ENCODE measurements around the gene CYP1A2. TPM values are rescaled to one million over a fixed set of nuclear protein-coding genes. Genes with fewer than 3 reads are reported as not detected.
A peak's percentile ranks its signal among the peaks of the same experiment; 100 is the strongest.

CYP1A2 gene
- polyA plus RNA-seq, 1 donor, result not detected

DNA sequence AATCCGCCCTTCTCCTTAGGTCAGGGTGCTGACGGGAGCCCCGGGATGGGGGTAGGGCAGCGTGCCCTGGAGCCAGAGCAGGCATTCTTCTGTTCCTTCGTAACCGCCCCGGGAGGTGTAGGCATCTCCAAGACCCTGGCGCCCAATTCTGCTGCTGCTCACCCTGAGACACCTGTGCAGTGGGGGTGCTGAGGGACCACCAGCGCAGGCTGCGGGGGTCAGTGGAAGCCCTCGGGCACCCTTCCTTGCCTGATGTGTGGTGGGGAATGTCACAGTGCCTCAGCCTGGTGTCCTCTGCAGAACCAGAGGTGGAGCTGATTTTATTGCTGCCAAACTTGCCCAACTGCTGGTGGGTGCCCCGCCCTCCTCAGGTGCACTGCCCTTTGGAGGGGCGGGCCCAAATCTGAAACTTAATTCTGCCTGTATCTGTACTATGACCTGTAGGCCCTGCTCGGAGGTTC lies 40.6 kb downstream of the CYP1A2 start:
- WGBS (ENCODE audit: insufficient coverage, low lambda C conversion rate), result no CpG with 5 or more reads among the region's 14 CpGs
- Histone ChIP-seq H3K9me3 (ENCODE audit: control insufficient read depth, low read depth, low read length) (no peaks in the 10 kb centered on the region), H3K27me3 (ENCODE audit: control insufficient read depth, insufficient read depth, low read length) (no peaks in the 10 kb centered on the region), H3K36me3 (ENCODE audit: control insufficient read depth, insufficient read depth, low read length) (peaks cover 22% of the 10 kb centered on the region), H3K4me1 (ENCODE audit: control insufficient read depth, insufficient read depth, low read length) (peaks cover 79% of the 10 kb centered on the region), H3K4me3 (ENCODE audit: low read length) (no peak overlapping the region), H3K27ac (ENCODE audit: low read length) (peak overlapping the region; percentile 85)
- DNase-seq, result peak; percentile 83 to 92

DNA sequence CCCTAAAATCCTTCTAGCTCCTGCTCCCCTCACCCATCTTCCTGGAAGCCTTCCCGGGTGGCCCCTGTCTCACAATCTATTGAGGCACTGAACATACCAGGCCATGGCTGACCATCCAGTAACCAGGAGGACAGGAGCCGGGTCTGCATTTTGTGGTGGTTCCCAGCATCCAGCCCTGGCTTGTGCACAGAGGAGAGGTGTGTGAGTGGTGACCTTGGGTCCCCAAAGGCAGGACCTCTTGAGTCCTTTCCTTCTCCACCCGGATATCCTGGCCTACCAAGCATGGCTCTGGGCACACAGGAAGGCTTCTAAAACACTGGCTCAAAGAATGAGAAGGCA lies 41.1 kb downstream of the CYP1A2 start:
- Histone ChIP-seq H3K27me3 (ENCODE audit: control insufficient read depth, insufficient read depth, low read length) (no peaks in the 10 kb centered on the region), H3K36me3 (ENCODE audit: control insufficient read depth, insufficient read depth, low read length) (peaks cover 19% of the 10 kb centered on the region), H3K4me1 (ENCODE audit: control insufficient read depth, insufficient read depth, low read length) (peaks cover 76% of the 10 kb centered on the region), H3K9me3 (ENCODE audit: control insufficient read depth, low read depth, low read length) (no peaks in the 10 kb centered on the region), H3K27ac (ENCODE audit: low read length) (peak overlapping the region; percentile 85), H3K4me3 (ENCODE audit: low read length) (peak overlapping the region; percentile 7)
- WGBS (ENCODE audit: insufficient coverage, low lambda C conversion rate), result no CpG with 5 or more reads among the region's 3 CpGs
- no peak for DNase-seq

DNA sequence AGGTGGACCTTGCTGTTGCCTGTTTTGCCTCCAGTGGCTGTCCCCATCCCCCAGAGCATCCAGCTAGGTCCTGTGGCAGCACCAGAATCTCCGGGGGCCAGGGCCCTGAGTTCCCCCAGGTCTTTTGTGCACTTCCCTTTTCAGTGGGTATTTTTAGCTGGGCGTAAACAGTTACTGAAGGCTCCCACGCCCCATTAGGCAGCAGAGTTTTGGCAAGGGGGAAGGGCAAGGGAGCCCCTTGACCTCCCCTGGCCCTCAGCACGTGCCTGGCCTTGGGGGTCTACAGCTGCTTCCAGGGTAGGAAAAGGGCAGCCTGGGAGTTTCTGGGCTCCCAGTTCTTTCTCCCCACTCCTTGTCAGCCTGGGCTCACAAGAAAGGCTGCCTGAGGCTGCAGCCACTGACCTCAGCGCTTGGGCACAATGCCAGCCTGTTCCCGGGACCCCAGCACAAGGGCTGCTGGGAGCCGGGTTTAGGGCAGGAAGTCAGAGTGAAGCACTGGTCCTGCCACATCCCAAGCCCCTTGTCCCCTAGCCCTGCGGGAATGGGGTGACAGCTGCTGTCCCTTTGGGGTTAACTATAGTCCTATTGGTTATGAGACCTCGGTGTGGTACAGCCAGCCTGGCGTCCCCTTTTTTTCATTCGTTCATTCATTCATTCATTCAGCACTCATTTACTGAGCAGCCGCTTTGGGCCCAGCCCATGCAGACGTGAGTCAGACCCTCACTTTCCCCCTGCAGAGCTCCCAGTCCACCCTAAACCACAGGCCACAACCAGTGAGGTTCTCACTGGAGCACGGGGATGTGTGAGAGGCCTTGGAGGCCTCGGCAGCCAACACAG lies 41.7 kb downstream of the CYP1A2 start:
- H3K27me3 ChIP-seq (ENCODE audit: control insufficient read depth, insufficient read depth, low read length), result no peaks in the 10 kb centered on the region
- DNase-seq, result peak in 1 of 2 donors; percentile 57
- no CpG with 5 or more reads among the region's 15 CpGs for WGBS (ENCODE audit: insufficient coverage, low lambda C conversion rate)
- peak overlapping the region; percentile 7 for H3K4me3 ChIP-seq (ENCODE audit: low read length)
- H3K36me3 ChIP-seq (ENCODE audit: control insufficient read depth, insufficient read depth, low read length), result peaks cover 18% of the 10 kb centered on the region
- no peaks in the 10 kb centered on the region for H3K9me3 ChIP-seq (ENCODE audit: control insufficient read depth, low read depth, low read length)
- peak overlapping the region; percentile 85 for H3K27ac ChIP-seq (ENCODE audit: low read length)
- H3K4me1 ChIP-seq (ENCODE audit: control insufficient read depth, insufficient read depth, low read length), result peaks cover 76% of the 10 kb centered on the region

DNA sequence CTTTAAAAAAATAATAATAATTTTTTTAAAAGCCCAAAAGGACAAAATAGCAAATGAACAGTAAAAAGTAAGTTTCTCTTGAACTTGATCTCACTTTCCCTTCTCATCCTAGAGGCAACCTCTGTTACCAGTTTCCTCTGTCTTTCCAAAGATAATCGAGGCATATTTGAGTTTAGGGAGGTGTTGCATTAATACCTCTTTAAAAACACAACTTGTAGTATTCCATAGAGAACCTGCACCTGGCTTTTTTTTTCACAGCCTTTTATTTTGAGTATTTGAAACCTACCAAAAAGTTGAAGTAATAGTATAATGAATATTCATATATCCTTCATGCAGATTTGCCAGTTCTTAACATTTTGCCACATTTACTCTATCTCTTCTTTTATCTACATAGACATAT lies 42.4 kb downstream of the CYP1A2 start:
- Histone ChIP-seq H3K4me3 (ENCODE audit: low read length) (no peak overlapping the region), H3K27me3 (ENCODE audit: control insufficient read depth, insufficient read depth, low read length) (no peaks in the 10 kb centered on the region), H3K36me3 (ENCODE audit: control insufficient read depth, insufficient read depth, low read length) (peaks cover 20% of the 10 kb centered on the region), H3K9me3 (ENCODE audit: control insufficient read depth, low read depth, low read length) (no peaks in the 10 kb centered on the region), H3K27ac (ENCODE audit: low read length) (peak overlapping the region; percentile 85), H3K4me1 (ENCODE audit: control insufficient read depth, insufficient read depth, low read length) (peaks cover 74% of the 10 kb centered on the region)
- DNase-seq, result no peak
- WGBS (ENCODE audit: insufficient coverage, low lambda C conversion rate), result 67% methylated on average over 1 of the region's 1 CpG

DNA sequence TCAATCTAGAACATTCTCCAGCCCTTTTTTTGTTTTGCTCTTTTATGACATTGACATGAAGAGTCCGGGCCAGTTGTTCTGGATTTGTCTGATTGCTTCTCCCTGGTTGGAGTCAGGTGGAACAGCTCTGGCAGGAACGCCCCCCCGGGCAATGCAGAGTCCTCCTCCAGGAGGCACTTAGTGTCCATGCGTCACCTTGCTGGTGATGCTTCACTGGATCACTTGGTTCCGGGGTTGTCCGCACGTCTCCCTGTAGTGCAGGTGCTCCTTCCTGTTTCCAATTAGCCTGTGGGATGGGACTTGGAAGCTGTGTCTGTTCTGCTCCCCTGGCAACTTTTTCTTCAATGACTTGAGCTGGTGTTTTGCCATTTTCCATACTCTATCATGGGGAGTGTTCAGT lies 43.0 kb downstream of the CYP1A2 start:
- peaks cover 68% of the 10 kb centered on the region for H3K4me1 ChIP-seq (ENCODE audit: control insufficient read depth, insufficient read depth, low read length)
- no peak for DNase-seq

DNA sequence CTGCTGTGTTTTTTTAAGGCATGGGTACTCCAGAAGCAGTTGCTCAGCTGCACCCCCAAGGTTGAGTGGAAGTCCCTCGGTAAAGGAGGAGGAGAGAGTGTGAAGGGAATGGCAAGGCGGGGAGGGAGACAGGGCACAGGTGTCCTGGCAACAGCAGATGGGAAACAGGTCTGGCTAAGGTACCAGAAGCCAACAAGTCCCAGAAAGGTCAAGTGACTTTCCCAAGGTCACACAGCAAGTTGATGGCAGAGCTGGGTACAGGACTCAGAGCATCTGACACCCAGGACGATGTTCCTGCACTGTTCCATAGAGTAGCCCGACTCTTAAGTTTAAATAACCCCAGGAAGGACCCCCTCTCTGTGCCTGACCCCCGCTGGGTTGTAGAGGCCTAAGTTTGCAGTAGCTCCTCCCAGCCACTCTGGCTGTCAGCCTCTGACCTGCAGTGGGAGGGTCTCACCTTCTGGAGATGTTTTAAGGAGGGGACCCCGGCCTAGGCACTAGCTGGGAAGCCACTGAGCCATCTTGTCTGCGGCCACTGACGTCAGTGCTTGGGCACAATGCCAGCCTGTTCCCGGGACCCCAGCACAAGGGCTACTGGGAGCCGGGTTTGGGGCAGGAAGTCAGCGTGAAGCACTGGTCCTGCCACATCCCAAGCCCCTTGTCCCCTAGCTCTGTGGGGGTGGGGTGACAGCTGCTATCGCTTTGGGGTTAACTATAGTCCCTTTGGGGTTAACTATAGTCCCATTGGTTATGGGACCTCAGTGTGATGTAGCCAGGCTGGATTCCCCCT lies 43.8 kb downstream of the CYP1A2 start:
- peaks cover 14% of the 10 kb centered on the region for H3K36me3 ChIP-seq (ENCODE audit: control insufficient read depth, insufficient read depth, low read length)
- H3K4me1 ChIP-seq (ENCODE audit: control insufficient read depth, insufficient read depth, low read length), result peaks cover 61% of the 10 kb centered on the region
- DNase-seq, result no peak
- H3K4me3 ChIP-seq (ENCODE audit: low read length), result no peak overlapping the region
- H3K27ac ChIP-seq (ENCODE audit: low read length), result no peak overlapping the region
- no peaks in the 10 kb centered on the region for H3K27me3 ChIP-seq (ENCODE audit: control insufficient read depth, insufficient read depth, low read length)
- 100% methylated on average over 1 of the region's 12 CpGs for WGBS (ENCODE audit: insufficient coverage, low lambda C conversion rate)
- H3K9me3 ChIP-seq (ENCODE audit: control insufficient read depth, low read depth, low read length), result no peaks in the 10 kb centered on the region

More for the DNA sequence above, 43.0 kb downstream of the CYP1A2 start:
- Histone ChIP-seq H3K4me3 (ENCODE audit: low read length) (no peak overlapping the region), H3K27me3 (ENCODE audit: control insufficient read depth, insufficient read depth, low read length) (no peaks in the 10 kb centered on the region), H3K9me3 (ENCODE audit: control insufficient read depth, low read depth, low read length) (no peaks in the 10 kb centered on the region), H3K27ac (ENCODE audit: low read length) (no peak overlapping the region), H3K36me3 (ENCODE audit: control insufficient read depth, insufficient read depth, low read length) (peaks cover 14% of the 10 kb centered on the region)
- no CpG with 5 or more reads among the region's 7 CpGs for whole genome bisulfite sequencing (ENCODE audit: insufficient coverage, low lambda C conversion rate)

DNA sequence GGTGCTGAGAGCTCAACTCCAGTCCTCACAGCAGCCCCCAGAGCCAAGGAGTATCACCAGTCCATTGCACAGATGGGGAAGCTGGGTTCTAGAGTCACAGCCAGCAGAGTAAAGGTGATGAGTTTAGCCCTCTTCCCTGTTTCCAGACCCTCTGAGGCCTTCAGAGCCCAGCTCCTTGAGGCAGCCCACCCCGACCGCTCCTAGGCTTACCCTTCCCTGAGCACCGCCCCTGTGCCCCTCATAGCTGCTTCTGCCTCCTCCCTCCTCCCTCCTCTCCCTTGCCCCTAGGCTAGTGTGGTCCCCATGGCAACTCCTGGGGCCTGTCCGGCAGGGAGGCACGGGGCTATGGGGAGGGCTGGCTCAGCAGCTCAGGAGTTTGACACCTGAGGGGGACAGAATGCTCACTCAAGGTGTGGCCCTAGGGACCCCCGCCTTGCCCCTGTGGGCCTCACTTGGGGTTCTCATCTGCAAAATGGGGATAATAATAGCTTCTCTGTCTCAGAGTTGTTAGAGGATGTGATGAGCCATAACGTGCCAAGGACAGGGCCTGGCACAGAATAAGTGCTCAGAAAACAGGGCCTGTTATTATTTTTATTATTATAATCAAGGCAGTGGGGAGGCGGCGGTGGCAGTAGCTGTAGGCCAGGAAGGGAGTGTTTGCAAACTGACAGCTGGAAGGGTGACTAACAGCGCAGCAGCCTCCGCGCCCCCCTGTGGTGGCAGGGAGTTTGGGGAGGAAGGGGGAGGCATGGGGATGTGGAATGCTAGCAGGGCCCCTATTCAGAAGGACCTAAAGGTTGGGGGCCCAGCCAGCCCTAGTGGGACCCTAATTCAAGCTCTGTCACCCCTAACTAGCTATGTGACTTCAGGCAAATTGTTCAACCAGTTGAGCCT lies 44.7 kb downstream of the CYP1A2 start:
- WGBS (ENCODE audit: insufficient coverage, low lambda C conversion rate), result no CpG with 5 or more reads among the region's 12 CpGs
- Histone ChIP-seq H3K4me1 (ENCODE audit: control insufficient read depth, insufficient read depth, low read length) (peaks cover 57% of the 10 kb centered on the region), H3K36me3 (ENCODE audit: control insufficient read depth, insufficient read depth, low read length) (peaks cover 21% of the 10 kb centered on the region), H3K27ac (ENCODE audit: low read length) (no peak overlapping the region), H3K27me3 (ENCODE audit: control insufficient read depth, insufficient read depth, low read length) (no peaks in the 10 kb centered on the region), H3K9me3 (ENCODE audit: control insufficient read depth, low read depth, low read length) (no peaks in the 10 kb centered on the region), H3K4me3 (ENCODE audit: low read length) (no peak overlapping the region)
- DNase-seq, result no peak

DNA sequence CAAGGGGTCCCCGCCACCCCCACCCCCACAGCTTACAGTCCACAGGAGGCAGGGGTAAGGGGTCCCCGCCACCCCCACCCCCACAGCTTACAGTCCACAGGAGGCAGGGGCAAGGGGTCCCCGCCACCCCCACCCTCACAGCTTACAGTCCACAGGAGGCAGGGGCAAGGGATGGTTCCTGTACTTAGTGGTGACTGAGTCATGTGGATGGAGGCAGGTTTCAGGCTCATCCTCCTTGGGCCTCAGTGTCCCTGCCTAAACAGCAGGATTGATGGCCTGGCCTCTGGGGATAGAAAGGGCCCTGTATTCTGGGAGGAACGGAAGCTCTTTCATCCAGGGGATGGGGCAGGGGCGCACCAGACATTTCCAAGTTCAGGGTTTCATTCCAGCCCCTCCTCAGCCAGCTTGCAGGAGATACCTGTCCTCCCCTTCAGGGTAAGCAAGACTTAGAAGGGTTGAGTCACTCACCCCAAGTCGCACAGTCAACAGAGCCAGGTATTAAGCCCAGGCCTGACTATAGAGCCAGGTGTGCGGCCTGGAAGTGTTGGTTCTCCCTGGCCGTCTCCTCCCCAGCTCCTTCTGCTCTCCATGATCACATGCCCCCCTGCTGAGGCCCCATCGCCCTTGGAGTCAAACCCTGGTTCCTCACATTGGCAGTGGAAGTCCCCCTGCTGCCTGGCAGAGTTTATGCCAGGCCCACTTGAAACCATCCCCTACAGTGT lies 45.8 kb downstream of the CYP1A2 start:
- Histone ChIP-seq H3K27me3 (ENCODE audit: control insufficient read depth, insufficient read depth, low read length) (no peaks in the 10 kb centered on the region), H3K36me3 (ENCODE audit: control insufficient read depth, insufficient read depth, low read length) (peaks cover 30% of the 10 kb centered on the region), H3K9me3 (ENCODE audit: control insufficient read depth, low read depth, low read length) (no peaks in the 10 kb centered on the region), H3K4me3 (ENCODE audit: low read length) (no peak overlapping the region), H3K27ac (ENCODE audit: low read length) (no peak overlapping the region), H3K4me1 (ENCODE audit: control insufficient read depth, insufficient read depth, low read length) (peaks cover 54% of the 10 kb centered on the region)
- no peak for DNase-seq
- no CpG with 5 or more reads among the region's 9 CpGs for WGBS (ENCODE audit: insufficient coverage, low lambda C conversion rate)

DNA sequence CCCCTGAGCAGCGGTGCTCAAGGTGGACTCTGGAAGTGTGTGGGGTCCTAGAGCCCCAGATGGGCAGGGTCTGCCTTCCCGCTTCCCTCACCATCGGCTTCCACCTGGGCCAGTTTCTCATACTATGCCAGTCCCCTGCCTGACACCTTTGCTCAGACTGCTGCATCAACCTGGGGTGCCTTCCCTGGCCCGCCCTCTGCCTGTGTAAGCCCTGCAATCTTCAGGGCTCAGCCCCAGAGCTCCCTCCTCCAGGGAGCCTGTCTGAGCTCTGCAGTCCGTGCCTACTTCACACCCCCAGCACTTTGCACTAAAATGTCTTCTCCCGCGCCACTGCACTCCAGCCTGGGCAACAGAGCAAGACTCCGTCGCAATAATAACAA lies 46.3 kb downstream of the CYP1A2 start:
- Histone ChIP-seq H3K27ac (ENCODE audit: low read length) (no peak overlapping the region), H3K4me1 (ENCODE audit: control insufficient read depth, insufficient read depth, low read length) (peaks cover 55% of the 10 kb centered on the region), H3K9me3 (ENCODE audit: control insufficient read depth, low read depth, low read length) (no peaks in the 10 kb centered on the region), H3K4me3 (ENCODE audit: low read length) (no peak overlapping the region), H3K27me3 (ENCODE audit: control insufficient read depth, insufficient read depth, low read length) (no peaks in the 10 kb centered on the region), H3K36me3 (ENCODE audit: control insufficient read depth, insufficient read depth, low read length) (peaks cover 36% of the 10 kb centered on the region)
- no peak for DNase-seq
- whole genome bisulfite sequencing (ENCODE audit: insufficient coverage, low lambda C conversion rate), result no CpG with 5 or more reads among the region's 9 CpGs
